GM21367 (cell line): ENCODE measurements around the gene METTL1.
A peak's percentile ranks its signal among the peaks of the same experiment; 100 is the strongest.

Experiments
- ATAC-seq: cut with Tn5 transposase; IDR thresholded peaks from one replicate; pipeline ENCODE4 v1.9.1; 2021; ENCODE audit not compliant: unreplicated experiment

Gene METTL1

DNA sequence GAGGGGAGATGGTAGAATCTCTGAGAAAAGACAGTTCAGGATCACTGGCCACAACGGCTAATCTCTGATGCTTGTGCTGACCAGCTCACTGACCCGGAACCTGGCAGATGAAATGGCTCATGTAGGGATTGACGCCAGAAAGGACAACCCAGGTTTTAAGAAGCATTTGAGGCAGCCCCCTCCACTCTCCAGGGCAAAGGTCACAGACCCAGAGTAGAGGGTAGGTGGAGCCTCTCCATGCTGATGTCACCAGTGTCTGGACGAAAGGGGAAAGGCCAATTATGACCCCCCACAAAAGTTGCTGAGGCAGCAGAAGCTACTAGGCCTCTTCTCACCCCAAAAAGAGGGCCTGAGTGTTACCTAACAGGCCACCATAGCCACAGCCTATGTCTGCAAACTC, 1.2 kb downstream of the METTL1 start:
- no peak for ATAC-seq

- no peak for ATAC-seq
Measured at GRCh38 chr12:57769594-57769993, 2.3 kb downstream of the METTL1 start.

GRCh38 chr12:57767876-57768275, 4.0 kb downstream of the METTL1 start:
- ATAC-seq: no peak

DNA sequence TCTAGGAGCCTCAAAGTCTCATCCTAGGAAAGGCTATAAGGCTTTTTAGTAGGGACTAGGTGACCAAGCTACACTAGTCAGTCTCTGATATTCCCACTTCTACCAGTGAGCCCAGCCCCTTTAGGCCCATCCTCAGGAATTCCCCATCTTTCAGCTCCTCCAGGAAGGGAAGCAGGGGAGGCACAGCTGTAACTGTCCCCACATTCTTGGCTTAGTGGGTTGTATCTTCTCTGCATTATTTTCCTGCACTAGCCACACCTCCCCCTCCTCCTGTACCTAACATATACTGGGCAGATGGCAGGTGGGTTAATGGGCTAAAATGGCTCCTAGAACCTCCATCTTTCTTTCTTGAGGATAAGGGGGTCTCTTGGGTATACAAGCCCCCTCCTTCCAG, 4.6 kb downstream of the METTL1 start:
- ATAC-seq: no peak

- no peak for ATAC-seq
Measured at GRCh38 chr12:57766464-57767304, 5.2 kb downstream of the METTL1 start, which contains the start of gene CYP27B1. Gene CYP27B1 (minus strand): TSS chr12:57767078. CDS start chr12:57767041, 37 bp downstream.

- ATAC-seq: no peak
Measured at GRCh38 chr12:57765698-57766463, 6.0 kb downstream of the METTL1 start.

- peak; percentile 50 for ATAC-seq
Measured at GRCh38 chr12:57765003-57765697, 6.8 kb downstream of the METTL1 start.

DNA sequence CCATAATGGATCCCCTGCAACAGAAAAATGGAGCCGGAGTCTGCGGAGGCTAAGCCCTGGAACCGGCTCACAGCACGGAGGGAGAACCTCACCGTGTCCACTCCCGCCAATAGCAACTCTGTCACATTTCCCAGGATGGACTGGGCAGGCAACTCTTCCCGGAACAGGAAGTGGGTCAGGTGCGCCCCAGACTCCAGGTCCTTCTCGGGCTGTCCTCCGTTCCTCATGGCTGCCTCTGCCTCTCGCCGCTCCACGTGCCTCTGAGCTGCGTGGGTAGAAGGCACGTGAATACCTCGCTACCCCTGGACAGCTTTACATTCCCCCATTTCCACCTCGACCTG, 7.3 kb downstream of the METTL1 start:
- peak; percentile 16 for ATAC-seq

DNA sequence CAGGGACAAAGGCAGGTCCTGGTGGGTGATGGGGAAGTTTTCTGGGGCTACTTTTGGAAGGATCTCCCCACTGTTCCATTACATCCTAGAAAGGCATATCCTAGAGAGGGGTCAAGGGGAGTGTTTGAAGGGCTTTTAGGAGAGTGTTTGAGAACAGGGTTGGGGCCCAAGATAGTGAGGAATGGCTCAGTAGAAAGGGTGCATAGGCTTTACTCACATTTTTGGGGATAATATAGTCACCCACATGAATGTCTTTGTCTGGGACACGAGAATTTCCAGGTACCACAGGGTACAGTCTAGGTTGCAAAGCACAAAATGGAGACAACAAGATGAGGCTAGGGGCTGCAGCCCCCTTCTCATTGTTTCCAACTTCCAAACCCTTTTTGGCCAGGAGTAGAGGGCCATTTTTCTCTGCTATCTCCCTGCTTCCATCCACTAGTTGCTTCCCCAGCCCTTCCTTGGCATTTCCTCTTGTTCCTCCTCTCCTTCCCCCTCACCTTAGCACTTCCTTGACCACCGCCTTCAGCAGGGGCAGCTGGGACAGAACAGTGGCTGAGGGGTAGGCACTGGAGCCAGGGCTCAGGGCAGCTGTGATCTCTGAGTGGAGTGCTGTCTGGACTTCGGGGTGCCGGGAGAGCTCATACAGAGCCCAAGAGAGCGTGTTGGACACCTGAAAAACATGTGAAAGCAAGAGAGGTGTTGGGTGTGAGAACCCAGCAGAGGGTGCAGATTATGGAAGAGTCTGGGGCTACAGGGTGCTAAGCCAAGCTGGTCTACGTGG, 7.8 kb downstream of the METTL1 start:
- no peak for ATAC-seq

DNA sequence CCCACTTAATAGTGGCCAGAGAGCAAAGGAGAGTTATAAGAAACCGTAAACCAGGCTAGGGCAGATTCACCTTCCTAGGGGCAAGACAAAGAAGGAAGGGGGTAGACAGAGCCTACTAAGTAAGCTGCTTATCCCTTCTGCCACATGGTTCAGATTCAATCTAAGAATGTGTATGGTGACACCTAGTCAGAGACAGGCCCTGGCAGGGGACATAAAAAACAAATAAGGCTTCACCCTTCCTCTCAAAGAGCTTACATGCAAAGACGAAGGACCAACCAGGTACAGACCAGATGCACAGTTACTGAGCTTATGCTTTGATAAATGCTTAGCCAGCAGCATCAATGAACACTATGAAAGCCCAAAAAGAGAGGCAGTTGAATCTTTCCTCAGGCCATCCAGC, 9.4 kb downstream of the METTL1 start:
- ATAC-seq: no peak

DNA sequence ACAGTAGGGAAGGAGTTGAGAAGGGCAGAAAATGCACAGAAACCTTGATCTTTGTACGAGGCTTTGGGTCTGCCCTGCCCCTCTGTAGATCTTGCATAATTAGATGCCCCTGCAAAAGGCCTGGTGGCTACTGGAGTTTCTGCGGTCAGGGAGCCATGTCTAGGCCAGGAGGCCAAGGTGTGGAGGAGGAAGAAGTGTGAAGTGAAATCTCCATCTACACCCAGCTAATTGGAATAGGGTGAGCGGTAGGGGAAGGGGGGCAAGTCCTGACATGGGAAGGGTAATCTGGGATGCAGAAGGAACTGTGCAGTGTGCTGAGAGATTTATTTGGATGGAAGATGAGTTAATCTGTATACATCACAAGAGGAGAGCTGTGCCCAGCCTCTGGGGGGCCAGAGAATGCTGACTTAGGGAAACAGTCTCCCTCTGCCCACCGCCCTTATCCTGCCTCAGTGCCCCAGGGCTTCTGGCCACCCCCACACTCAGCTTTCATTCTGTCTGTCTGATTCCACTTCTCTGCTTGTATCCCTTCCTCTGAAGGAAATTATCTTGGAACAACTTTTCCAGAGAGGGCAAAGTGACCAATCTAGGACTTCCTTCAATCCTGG, 10.4 kb downstream of the METTL1 start:
- ATAC-seq: no peak

- ATAC-seq: no peak
Measured at GRCh38 chr12:57760347-57760982, 11.4 kb downstream of the METTL1 start.

- no peak for ATAC-seq
Measured at GRCh38 chr12:57759360-57759980, 12.4 kb downstream of the METTL1 start.

GRCh38 chr12:57758552-57759359, 13.1 kb downstream of the METTL1 start:
- ATAC-seq: no peak

DNA sequence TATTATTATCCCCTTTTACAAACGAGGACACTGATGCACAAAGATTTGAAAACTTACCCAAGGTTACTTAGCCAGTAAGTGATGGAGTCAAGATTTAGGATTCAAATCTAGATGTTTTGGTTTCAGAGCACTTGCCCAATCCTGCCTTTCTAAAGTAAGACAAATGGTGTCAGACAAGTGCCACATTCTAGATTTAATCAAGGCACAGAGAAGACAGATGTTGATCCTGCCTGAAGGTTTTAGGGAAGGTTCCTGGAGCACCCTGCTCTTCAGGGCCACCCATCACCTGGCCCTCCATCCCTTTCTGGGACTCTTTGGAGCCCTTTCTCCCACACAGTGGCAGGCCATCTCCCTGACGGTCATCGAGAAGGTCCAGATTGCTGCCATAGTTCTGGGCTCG, 14.1 kb downstream of the METTL1 start:
- no peak for ATAC-seq

GRCh38 chr12:57756406-57757341, 15.2 kb downstream of the METTL1 start:
- ATAC-seq: no peak

DNA sequence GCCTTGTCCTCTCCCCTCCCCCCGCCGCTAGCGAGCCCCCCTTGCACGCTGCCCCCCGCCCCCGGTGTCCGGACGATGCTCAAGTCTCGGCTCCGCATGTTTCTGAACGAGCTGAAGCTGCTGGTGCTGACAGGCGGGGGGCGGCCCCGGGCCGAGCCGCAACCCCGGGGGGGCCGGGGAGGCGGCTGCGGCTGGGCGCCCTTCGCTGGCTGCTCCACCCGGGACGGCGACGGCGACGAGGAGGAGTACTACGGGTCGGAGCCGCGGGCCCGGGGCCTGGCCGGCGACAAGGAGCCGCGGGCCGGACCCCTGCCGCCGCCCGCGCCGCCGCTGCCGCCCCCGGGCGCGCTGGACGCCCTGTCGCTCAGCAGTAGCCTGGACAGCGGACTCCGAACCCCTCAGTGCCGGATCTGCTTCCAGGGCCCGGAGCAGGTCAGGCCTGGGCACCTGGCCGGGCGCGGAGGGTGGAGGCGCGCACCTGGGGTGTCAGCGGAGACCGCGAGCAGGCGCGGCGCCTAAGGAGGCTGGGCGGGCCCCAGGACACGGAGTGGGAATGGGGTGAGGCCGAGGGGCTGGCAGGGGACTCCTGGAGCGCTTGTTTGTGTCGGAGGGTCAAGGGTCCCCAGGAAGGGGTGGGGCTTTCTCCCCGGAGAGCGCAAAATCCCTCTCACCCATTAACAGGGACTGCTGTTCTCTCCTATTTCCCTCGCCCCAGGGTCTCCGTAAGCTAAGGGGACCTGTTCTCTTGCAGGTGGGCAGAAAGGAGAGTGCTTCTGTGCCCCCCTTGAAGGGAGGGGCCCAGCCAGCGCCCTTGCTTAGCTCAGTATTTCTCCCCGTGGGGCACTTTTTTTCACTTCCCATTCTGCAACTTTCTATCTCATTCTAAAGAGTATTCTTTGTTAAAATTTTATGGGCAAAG, 16.2 kb downstream of the METTL1 start:
- no peak for ATAC-seq
